ENCODE measurements around the gene SLC12A7.

SLC12A7 gene

GRCh38 chr5:1060535-1060981 lies 51.3 kb downstream of the SLC12A7 start:
- no peak overlapping the region for H3K4me3 ChIP-seq (ENCODE audit: low read depth, low read length)
- DNase-seq (ENCODE audit: low read depth) = no peak
- no peak for TF ChIP-seq CTCF (conservative IDR thresholded peaks at IDR 0.05; ENCODE audit: low read depth, low read length)

GRCh38 chr5:1059884-1060263 lies 52.0 kb downstream of the SLC12A7 start:
- TF ChIP-seq CTCF (conservative IDR thresholded peaks at IDR 0.05; ENCODE audit: low read depth, low read length) = no peak
- DNase-seq (ENCODE audit: low read depth) = no peak
- no peak overlapping the region for H3K4me3 ChIP-seq (ENCODE audit: low read depth, low read length)

- no peak for DNase-seq (ENCODE audit: low read depth)
- no peak overlapping the region for H3K4me3 ChIP-seq (ENCODE audit: low read depth, low read length)
- TF ChIP-seq CTCF (conservative IDR thresholded peaks at IDR 0.05; ENCODE audit: low read depth, low read length) = no peak
Observed at GRCh38 chr5:1058988-1059883, 52.6 kb downstream of the SLC12A7 start.

- H3K4me3 ChIP-seq (ENCODE audit: low read depth, low read length) = no peak overlapping the region
- no peak for DNase-seq (ENCODE audit: low read depth)
- TF ChIP-seq CTCF (conservative IDR thresholded peaks at IDR 0.05; ENCODE audit: low read depth, low read length) = no peak
Observed at GRCh38 chr5:1058083-1058945, 53.5 kb downstream of the SLC12A7 start.

GRCh38 chr5:1057485-1058082 lies 54.3 kb downstream of the SLC12A7 start:
- H3K4me3 ChIP-seq (ENCODE audit: low read depth, low read length) = no peak overlapping the region
- no peak for DNase-seq (ENCODE audit: low read depth)
- TF ChIP-seq CTCF (conservative IDR thresholded peaks at IDR 0.05; ENCODE audit: low read depth, low read length) = no peak

- no peak for TF ChIP-seq CTCF (conservative IDR thresholded peaks at IDR 0.05; ENCODE audit: low read depth, low read length)
- H3K4me3 ChIP-seq (ENCODE audit: low read depth, low read length) = no peak overlapping the region
- DNase-seq (ENCODE audit: low read depth) = no peak
Observed at GRCh38 chr5:1056611-1057484, 55.0 kb downstream of the SLC12A7 start.
